H9 (cell line): ENCODE data around the gene YEATS2. TPM values are rescaled to one million over a fixed set of nuclear protein-coding genes. Genes with fewer than 3 reads are reported as not detected.

Experiments
- DNase-seq: peaks from one replicate; pipeline ENCODE4 v3.0.0-alpha.2; 2017
- H2AFZ ChIP-seq: one replicate; pipeline ENCODE4 v1.6.1; 2013; ENCODE audit warnings: mild to moderate bottlenecking, low read length, control low read depth, moderate library complexity
- H2AK5ac ChIP-seq: 2 replicates; pipeline ENCODE4 v1.6.1; 2013; ENCODE audit warnings: low read length, control low read depth, mixed read lengths; ENCODE audit not compliant: insufficient read length
- H2BK120ac ChIP-seq: one replicate; pipeline ENCODE4 v1.6.1; 2013; ENCODE audit warnings: low read depth, mild to moderate bottlenecking, low read length, control low read depth, inconsistent platforms; ENCODE audit not compliant: poor library complexity, severe bottlenecking
- H2BK12ac ChIP-seq: 2 replicates; pipeline ENCODE4 v1.6.1; 2013; ENCODE audit warnings: low read length, control low read depth, mixed read lengths, low read depth; ENCODE audit not compliant: insufficient read length
- H2BK15ac ChIP-seq: 2 replicates; pipeline ENCODE4 v1.6.1; 2013; ENCODE audit warnings: low read depth, low read length, control low read depth
- H2BK20ac ChIP-seq: one replicate; pipeline ENCODE4 v1.6.1; 2013; ENCODE audit warnings: low read depth, mild to moderate bottlenecking, low read length, control low read depth, inconsistent platforms; ENCODE audit not compliant: poor library complexity, severe bottlenecking
- H2BK5ac ChIP-seq: 2 replicates; pipeline ENCODE4 v1.6.1; 2013; ENCODE audit warnings: low read length, control low read depth, mixed read lengths; ENCODE audit not compliant: insufficient read length
- H3K14ac ChIP-seq: 2 replicates; pipeline ENCODE4 v1.6.1; 2013; ENCODE audit warnings: low read length, control low read depth; ENCODE audit not compliant: insufficient read depth
- H3K18ac ChIP-seq: 2 replicates; pipeline ENCODE4 v1.6.1; 2013; ENCODE audit warnings: low read depth, mild to moderate bottlenecking, mixed read lengths, low read length, control low read depth; ENCODE audit not compliant: insufficient read length
- H3K23ac ChIP-seq: 2 replicates; pipeline ENCODE4 v1.6.1; 2013; ENCODE audit warnings: low read length, control low read depth, mixed read lengths, low read depth; ENCODE audit not compliant: insufficient read length
- H3K23me2 ChIP-seq: 2 replicates; pipeline ENCODE4 v1.6.1; 2013; ENCODE audit warnings: low read depth, mild to moderate bottlenecking, mixed read lengths, low read length, control low read depth; ENCODE audit not compliant: insufficient read length, poor library complexity, severe bottlenecking
- H3K27ac ChIP-seq: 2 replicates; pipeline ENCODE4 v1.5.1; 2013; ENCODE audit warnings: low read length, control low read depth, mixed read lengths, low read depth; ENCODE audit not compliant: insufficient read length
- H3K27me3 ChIP-seq: 2 replicates; pipeline ENCODE4 v1.6.1; 2013; ENCODE audit warnings: low read length, control low read depth, inconsistent platforms; ENCODE audit not compliant: insufficient read depth
- H3K4ac ChIP-seq: 2 replicates; pipeline ENCODE4 v1.6.1; 2013; ENCODE audit warnings: low read depth, mild to moderate bottlenecking, control low read depth, inconsistent platforms, low read length, moderate library complexity
- H3K4me1 ChIP-seq: 2 replicates; pipeline ENCODE4 v1.6.1; 2013; ENCODE audit warnings: low read length, control low read depth, inconsistent platforms; ENCODE audit not compliant: insufficient read depth
- H3K4me2 ChIP-seq: 2 replicates; pipeline ENCODE4 v1.6.1; 2013; ENCODE audit warnings: low read length, control low read depth, mixed read lengths; ENCODE audit not compliant: insufficient read length, insufficient read depth
- H3K56ac ChIP-seq: 2 replicates; pipeline ENCODE4 v1.6.1; 2013; ENCODE audit warnings: low read depth, mild to moderate bottlenecking, mixed read lengths, low read length, control low read depth; ENCODE audit not compliant: insufficient read length
- H3K79me1 ChIP-seq: 2 replicates; pipeline ENCODE4 v1.6.1; 2013; ENCODE audit warnings: low read depth, mild to moderate bottlenecking, moderate library complexity, low read length, control low read depth, inconsistent platforms; ENCODE audit not compliant: insufficient read depth, poor library complexity, severe bottlenecking
- H3K79me2 ChIP-seq: 2 replicates; pipeline ENCODE4 v1.6.1; 2013; ENCODE audit warnings: low read length, control low read depth, inconsistent platforms; ENCODE audit not compliant: insufficient read depth
- H3K9ac ChIP-seq: 2 replicates; pipeline ENCODE4 v1.6.1; 2013; ENCODE audit warnings: low read length, control low read depth, mixed read lengths; ENCODE audit not compliant: insufficient read length; ENCODE audit errors: extremely low read depth
- H3K9me3 ChIP-seq: one replicate; pipeline ENCODE4 v1.6.1; 2013; ENCODE audit warnings: low read depth, low read length, inconsistent platforms; ENCODE audit not compliant: control insufficient read depth
- H3T11ph ChIP-seq: one replicate; pipeline ENCODE4 v1.6.1; 2013; ENCODE audit warnings: mild to moderate bottlenecking, low read length, control low read depth, inconsistent platforms
- H4K20me1 ChIP-seq: one replicate; pipeline ENCODE4 v1.6.1; 2013; ENCODE audit not compliant: control insufficient read depth, insufficient read length, insufficient read depth
- H4K5ac ChIP-seq: 2 replicates; pipeline ENCODE4 v1.6.1; 2013; ENCODE audit warnings: low read depth, mild to moderate bottlenecking, mixed read lengths, low read length, control low read depth; ENCODE audit not compliant: insufficient read length
- H4K8ac ChIP-seq: replicated peaks from 2 replicates; pipeline ENCODE4 v1.6.1; 2013; ENCODE audit warnings: low read length, control low read depth, mixed read lengths, low read depth; ENCODE audit not compliant: insufficient read length
- H4K91ac ChIP-seq: 2 replicates; pipeline ENCODE4 v1.6.1; 2013; ENCODE audit warnings: low read depth, mild to moderate bottlenecking, moderate library complexity, mixed read lengths, low read length, control low read depth; ENCODE audit not compliant: insufficient read length
- H3K27ac Mint-ChIP-seq, 3 experiments: 2 replicates in 2 of 3; 3 replicates in 1 of 3; pipeline ENCODE4 v1.8.0; 2020 to 2021; ENCODE audit warnings: mixed read lengths in 3 of 3, mild to moderate bottlenecking in 1 of 3, moderate library complexity in 1 of 3
- H3K27me3 Mint-ChIP-seq: 2 replicates; pipeline ENCODE4 v1.8.0; 2021; ENCODE audit warnings: low read depth, mild to moderate bottlenecking, moderate library complexity, mixed read lengths
- H3K36me3 Mint-ChIP-seq, 3 experiments: 2 replicates in 2 of 3; 3 replicates in 1 of 3; pipeline ENCODE4 v1.8.0; 2020 to 2021; ENCODE audit warnings: low read depth in 3 of 3, mixed read lengths in 3 of 3; ENCODE audit not compliant: insufficient read depth in 1 of 3
- H3K4me1 Mint-ChIP-seq, 2 experiments: 2 replicates each; pipeline ENCODE4 v1.8.0; 2020; ENCODE audit warnings: mixed read lengths in 2 of 2
- H3K4me3 Mint-ChIP-seq, 2 experiments: 2 replicates in 1 of 2; 3 replicates in 1 of 2; pipeline ENCODE4 v1.8.0; 2020 to 2021; ENCODE audit warnings: mild to moderate bottlenecking in 2 of 2, mixed read lengths in 2 of 2, moderate library complexity in 1 of 2
- H3K9me3 Mint-ChIP-seq, 2 experiments: 2 replicates in 1 of 2; 3 replicates in 1 of 2; pipeline ENCODE4 v1.8.0; 2020; ENCODE audit warnings: mild to moderate bottlenecking in 2 of 2, mixed read lengths in 2 of 2, moderate library complexity in 1 of 2
- WGBS: extraction: QIAGEN DNeasy Blood & Tissue Kit; methylation state at CpG from one replicate; pipeline ENCODE4 v1.1.7; 2013; ENCODE audit warnings: missing lambda C conversion rate, low lambda C conversion rate, mixed read lengths; ENCODE audit not compliant: insufficient read length; ENCODE audit errors: extremely low coverage; 5-methylcytosine and 5-hydroxymethylcytosine counted together
- total RNA-seq: library from RNA; stranded (reverse); gene quantifications from 2 replicates; pipeline ENCODE4 v1.2.1, GENCODE V29; 2021
- TF ChIP-seq, protein P1 (sequence below): fragments of 200-600 bp; sonication (generic); conservative IDR thresholded peaks from 3 replicates; pipeline ENCODE4 v1.8.0; 2021; ENCODE audit warnings: antibody characterized with exemption, mild to moderate bottlenecking

The YEATS2 gene
- total RNA-seq, 1 experiment from 2014 or later, result 40.3 TPM

DNA sequence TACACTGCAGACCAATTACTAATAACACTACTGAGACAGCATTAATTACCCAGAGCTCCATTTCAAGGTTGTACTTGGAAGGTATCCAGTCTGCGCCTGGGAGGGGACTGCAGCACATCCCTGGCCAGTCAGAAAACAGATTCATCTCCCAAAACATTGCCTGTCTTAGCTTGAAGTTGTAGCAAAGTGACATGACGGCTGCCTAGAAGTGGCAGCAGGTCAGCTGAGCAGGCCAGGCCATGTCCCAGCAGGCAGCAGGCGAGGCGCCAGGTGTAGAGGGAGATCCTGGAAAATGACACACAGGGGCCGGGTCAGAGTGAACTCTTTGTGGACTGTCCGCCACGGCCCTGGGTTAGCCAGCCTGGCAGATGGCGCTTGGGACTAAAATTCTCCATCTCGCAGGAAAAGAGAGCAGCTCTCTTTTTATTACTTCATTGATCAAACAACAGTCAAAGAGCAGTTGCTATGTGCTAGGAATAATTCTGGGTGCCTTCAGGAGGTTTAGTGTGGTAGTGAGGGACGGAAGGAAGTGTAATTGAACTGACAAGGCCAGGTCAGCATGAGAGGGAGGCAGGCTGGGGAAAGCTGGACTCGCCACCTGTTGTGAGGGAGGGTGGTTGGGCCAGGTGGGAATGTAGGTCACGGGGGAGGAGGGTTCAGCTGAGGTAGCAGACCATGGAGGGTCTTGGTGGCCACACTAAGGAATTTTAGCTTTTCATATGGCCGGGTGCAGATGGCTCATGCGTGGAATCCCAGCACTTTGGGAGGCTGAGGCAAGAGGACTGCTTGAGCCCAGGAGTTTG lies 129.1 kb downstream of the YEATS2 start:
- no peak overlapping the region for H3K4ac ChIP-seq
- no peak overlapping the region for H2BK15ac ChIP-seq
- no peak overlapping the region for H3K14ac ChIP-seq
- no peaks in the 10 kb centered on the region for H3K9me3 ChIP-seq
- no peak overlapping the region for H3K27ac ChIP-seq
- Mint-ChIP-seq H3K4me3 (peak overlapping the region; percentile 59 to 76; a peak in 4 of 5 replicates), H3K36me3 (peaks cover 0 to 23% (median 18%) of the 10 kb centered on the region in 3 experiments), H3K4me1 (peaks cover 22 to 24% of the 10 kb centered on the region in 2 experiments), H3K27ac (peak overlapping the region in 2 of 3 experiments; percentile 45 to 73; a peak in 2 of 7 replicates), H3K27me3 (peaks cover 9% of the 10 kb centered on the region), H3K9me3 (no peaks in the 10 kb centered on the region)
- no peak overlapping the region for H2AK5ac ChIP-seq
- H3K27me3 ChIP-seq, result no peaks in the 10 kb centered on the region
- peaks cover 6% of the 10 kb centered on the region for H3K23me2 ChIP-seq
- no peak for DNase-seq
- H3K4me2 ChIP-seq, result no peak overlapping the region
- H3T11ph ChIP-seq, result no peak overlapping the region
- no peak overlapping the region for H2BK5ac ChIP-seq
- no peak overlapping the region for H2AFZ ChIP-seq
- no peak overlapping the region for H3K56ac ChIP-seq
- no peak overlapping the region for H3K23ac ChIP-seq
- H4K91ac ChIP-seq, result no peak overlapping the region
- no CpG with 5 or more reads among the region's 14 CpGs for WGBS
- no peak overlapping the region for H2BK120ac ChIP-seq
- no peaks in the 10 kb centered on the region for H3K79me2 ChIP-seq
- TF ChIP-seq, protein P1, sequence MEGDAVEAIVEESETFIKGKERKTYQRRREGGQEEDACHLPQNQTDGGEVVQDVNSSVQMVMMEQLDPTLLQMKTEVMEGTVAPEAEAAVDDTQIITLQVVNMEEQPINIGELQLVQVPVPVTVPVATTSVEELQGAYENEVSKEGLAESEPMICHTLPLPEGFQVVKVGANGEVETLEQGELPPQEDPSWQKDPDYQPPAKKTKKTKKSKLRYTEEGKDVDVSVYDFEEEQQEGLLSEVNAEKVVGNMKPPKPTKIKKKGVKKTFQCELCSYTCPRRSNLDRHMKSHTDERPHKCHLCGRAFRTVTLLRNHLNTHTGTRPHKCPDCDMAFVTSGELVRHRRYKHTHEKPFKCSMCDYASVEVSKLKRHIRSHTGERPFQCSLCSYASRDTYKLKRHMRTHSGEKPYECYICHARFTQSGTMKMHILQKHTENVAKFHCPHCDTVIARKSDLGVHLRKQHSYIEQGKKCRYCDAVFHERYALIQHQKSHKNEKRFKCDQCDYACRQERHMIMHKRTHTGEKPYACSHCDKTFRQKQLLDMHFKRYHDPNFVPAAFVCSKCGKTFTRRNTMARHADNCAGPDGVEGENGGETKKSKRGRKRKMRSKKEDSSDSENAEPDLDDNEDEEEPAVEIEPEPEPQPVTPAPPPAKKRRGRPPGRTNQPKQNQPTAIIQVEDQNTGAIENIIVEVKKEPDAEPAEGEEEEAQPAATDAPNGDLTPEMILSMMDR, result no peak
- no peak overlapping the region for H4K8ac ChIP-seq
- H2BK12ac ChIP-seq, result no peak overlapping the region
- H3K9ac ChIP-seq, result no peak overlapping the region
- no peak overlapping the region for H3K18ac ChIP-seq
- H3K79me1 ChIP-seq, result no peaks in the 10 kb centered on the region
- no peaks in the 10 kb centered on the region; the same call in 1 of the 2 replicates for H3K4me1 ChIP-seq
- H2BK20ac ChIP-seq, result no peak overlapping the region
- no peaks in the 10 kb centered on the region for H4K20me1 ChIP-seq
- H4K5ac ChIP-seq, result no peak overlapping the region
